Upper lobe of left lung (tissue), 4 donors: ENCODE measurements around the gene RFXAP.

Experiments used
- EP300 ChIP-seq, 4 donors: sonication (generic); formaldehyde crosslinking; IDR thresholded peaks; one replicate each; pipeline ENCODE4 v1.5.1; 2017; ENCODE audit warnings: antibody characterized with exemption in 4 of 4, control low read depth in 2 of 4
- TF ChIP-seq, protein P1 (sequence below), 6 experiments: fragments of 450-650 bp in 4 of 6; fragments of 200-600 bp in 2 of 6; sonication (generic) in 2 of 6; IDR thresholded peaks; one replicate each; pipeline ENCODE4 v1.5.1; 2016 to 2019; ENCODE audit warnings: antibody characterized with exemption in 6 of 6

DNA sequence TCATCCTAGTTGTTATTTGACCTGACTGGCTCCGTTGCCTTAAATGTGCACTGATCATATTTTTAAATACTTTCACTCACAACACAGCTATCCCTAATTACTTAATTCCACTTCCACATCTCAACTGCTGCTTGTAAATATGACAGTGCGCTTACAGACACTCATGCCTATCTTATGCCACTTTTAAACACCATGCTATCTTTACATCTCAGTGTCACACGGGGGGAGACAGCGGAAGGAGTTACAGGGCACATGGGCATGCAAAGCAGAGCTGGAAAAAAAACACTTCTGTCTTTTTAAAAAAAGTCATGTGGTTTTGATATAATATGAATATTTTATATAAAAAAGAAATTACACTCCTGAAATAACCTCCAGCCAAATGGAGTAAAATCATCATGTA lies 56.9 kb downstream of the RFXAP start:
- TF ChIP-seq EP300 (IDR thresholded peaks at IDR 0.05): no peak
- TF ChIP-seq, protein P1, sequence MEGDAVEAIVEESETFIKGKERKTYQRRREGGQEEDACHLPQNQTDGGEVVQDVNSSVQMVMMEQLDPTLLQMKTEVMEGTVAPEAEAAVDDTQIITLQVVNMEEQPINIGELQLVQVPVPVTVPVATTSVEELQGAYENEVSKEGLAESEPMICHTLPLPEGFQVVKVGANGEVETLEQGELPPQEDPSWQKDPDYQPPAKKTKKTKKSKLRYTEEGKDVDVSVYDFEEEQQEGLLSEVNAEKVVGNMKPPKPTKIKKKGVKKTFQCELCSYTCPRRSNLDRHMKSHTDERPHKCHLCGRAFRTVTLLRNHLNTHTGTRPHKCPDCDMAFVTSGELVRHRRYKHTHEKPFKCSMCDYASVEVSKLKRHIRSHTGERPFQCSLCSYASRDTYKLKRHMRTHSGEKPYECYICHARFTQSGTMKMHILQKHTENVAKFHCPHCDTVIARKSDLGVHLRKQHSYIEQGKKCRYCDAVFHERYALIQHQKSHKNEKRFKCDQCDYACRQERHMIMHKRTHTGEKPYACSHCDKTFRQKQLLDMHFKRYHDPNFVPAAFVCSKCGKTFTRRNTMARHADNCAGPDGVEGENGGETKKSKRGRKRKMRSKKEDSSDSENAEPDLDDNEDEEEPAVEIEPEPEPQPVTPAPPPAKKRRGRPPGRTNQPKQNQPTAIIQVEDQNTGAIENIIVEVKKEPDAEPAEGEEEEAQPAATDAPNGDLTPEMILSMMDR (IDR thresholded peaks at IDR 0.05): no peak
